Upper lobe of left lung (tissue), 6 donors: ENCODE results near the gene SPP2. TPM values are rescaled to one million over a fixed set of nuclear protein-coding genes. Genes with fewer than 3 reads are reported as not detected.

Experiments used
- ATAC-seq, 2 donors: fragments of 200-7000 bp; cut with Tn5 transposase; one replicate each; pipeline ENCODE4 v1.9.1; 2022; ENCODE audit warnings: mild to moderate bottlenecking in 2 of 2, moderate library complexity in 2 of 2; ENCODE audit not compliant: low FRiP score in 2 of 2
- DNase-seq, 2 donors: peaks; one replicate each; pipeline ENCODE4 v3.0.0-alpha.2; 2019 to 2020
- H3K27ac ChIP-seq, 4 donors: fragments of 200-600 bp; sonication (generic); one replicate each; pipeline ENCODE4 v1.5.1; 2016 to 2019
- H3K27me3 ChIP-seq, 4 donors: fragments of 200-600 bp; sonication (generic); one replicate each; pipeline ENCODE4 v1.5.1; 2017 to 2019
- H3K36me3 ChIP-seq, 4 donors: fragments of 200-600 bp; sonication (generic); one replicate each; pipeline ENCODE4 v1.5.1; 2016 to 2019
- H3K4me1 ChIP-seq, 4 donors: fragments of 200-600 bp; sonication (generic); one replicate each; pipeline ENCODE4 v1.5.1; 2018 to 2019
- H3K4me3 ChIP-seq, 4 donors: fragments of 200-600 bp; sonication (generic); one replicate each; pipeline ENCODE4 v1.5.1; 2017 to 2019; ENCODE audit warnings: mild to moderate bottlenecking in 2 of 4, moderate library complexity in 1 of 4
- H3K9me3 ChIP-seq, 4 donors: fragments of 200-600 bp; sonication (generic); one replicate each; pipeline ENCODE4 v1.5.1; 2018 to 2019
- CTCF ChIP-seq, 6 experiments: fragments of 450-650 bp in 4 of 6; fragments of 200-600 bp in 2 of 6; sonication (generic) in 2 of 6; IDR thresholded peaks; one replicate each; pipeline ENCODE4 v1.5.1; 2016 to 2019; ENCODE audit warnings: antibody characterized with exemption in 6 of 6
- EP300 ChIP-seq, 4 donors: sonication (generic); formaldehyde crosslinking; IDR thresholded peaks; one replicate each; pipeline ENCODE4 v1.5.1; 2017; ENCODE audit warnings: antibody characterized with exemption in 4 of 4, control low read depth in 2 of 4
- POLR2A ChIP-seq, 4 donors: fragments of 450-650 bp; IDR thresholded peaks; one replicate each; pipeline ENCODE4 v1.5.1; 2016 to 2017; ENCODE audit warnings: antibody characterized with exemption in 4 of 4, mild to moderate bottlenecking in 2 of 4
- POLR2AphosphoS5 ChIP-seq, 2 donors: sonication (generic); formaldehyde crosslinking; IDR thresholded peaks; one replicate each; pipeline ENCODE4 v1.5.1; 2017; ENCODE audit warnings: antibody characterized with exemption in 2 of 2
- WGBS, 2 donors: methylation state at CpG; one replicate each; pipeline ENCODE4 v1.1.5; 2017 to 2018; 5-methylcytosine and 5-hydroxymethylcytosine counted together
- total RNA-seq, 6 donors: library from RNA; depleted of rRNA in 4 of 6; stranded (reverse); fragments of >200 nt in 4 of 6; gene quantifications; one replicate each; pipeline versions ENCODE4 v1.1.0 to v1.2.1, GENCODE V29; 2016 to 2021
- donor health status: DM: no; HTN: no; CAD: no; lungs with moderate emphysema.
- donor health status: DM: no; HTN: yes; CAD: no; lungs with severe emphysema.

Gene SPP2, protein sequence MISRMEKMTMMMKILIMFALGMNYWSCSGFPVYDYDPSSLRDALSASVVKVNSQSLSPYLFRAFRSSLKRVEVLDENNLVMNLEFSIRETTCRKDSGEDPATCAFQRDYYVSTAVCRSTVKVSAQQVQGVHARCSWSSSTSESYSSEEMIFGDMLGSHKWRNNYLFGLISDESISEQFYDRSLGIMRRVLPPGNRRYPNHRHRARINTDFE
- not detected for total RNA-seq

DNA sequence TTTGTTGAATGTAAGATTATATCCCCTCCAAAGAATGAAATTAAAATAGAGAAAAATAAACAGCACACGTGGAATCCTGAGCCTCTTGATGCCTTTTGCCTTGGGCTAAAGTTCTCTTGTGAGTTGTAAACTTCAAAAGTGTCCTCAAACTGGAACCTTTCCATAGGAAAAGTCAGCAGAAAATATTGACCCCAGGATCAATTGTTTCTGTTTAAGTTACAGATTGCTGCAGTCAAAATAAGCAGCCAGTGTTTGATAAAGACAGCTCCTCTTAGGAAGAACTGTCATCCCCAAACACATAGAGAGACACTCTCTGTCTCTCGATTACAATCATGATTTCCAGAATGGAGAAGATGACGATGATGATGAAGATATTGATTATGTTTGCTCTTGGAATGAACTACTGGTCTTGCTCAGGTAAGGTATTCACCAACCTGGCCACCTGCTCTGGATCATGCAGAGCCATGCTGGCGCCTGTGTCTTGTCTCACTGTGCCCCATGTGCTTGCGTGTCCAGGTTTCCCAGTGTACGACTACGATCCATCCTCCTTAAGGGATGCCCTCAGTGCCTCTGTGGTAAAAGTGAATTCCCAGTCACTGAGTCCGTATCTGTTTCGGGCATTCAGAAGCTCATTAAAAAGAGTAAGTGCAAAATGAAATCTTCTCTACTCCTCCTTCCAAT lies at the start of gene SPP2:
TSS of gene SPP2 (plus strand) at position 248 of the 681 bp plus-strand sequence. CDS start at position 333, 85 bp downstream.
- no peaks in the 10 kb centered on the region for H3K36me3 ChIP-seq
- DNase-seq: no peak
- WGBS, 2 donors: 88 to 91% methylated on average over 9 of the region's 9 CpGs
- H3K27ac ChIP-seq: no peak within 1 kb of the TSS
- H3K27me3 ChIP-seq: no peaks in the 10 kb centered on the region
- ATAC-seq: no peak
- TF ChIP-seq CTCF (IDR thresholded peaks at IDR 0.05): no peak
- TF ChIP-seq POLR2A (IDR thresholded peaks at IDR 0.05): no peak
- no peak for TF ChIP-seq EP300 (IDR thresholded peaks at IDR 0.05)
- TF ChIP-seq POLR2AphosphoS5 (IDR thresholded peaks at IDR 0.05): no peak
- H3K9me3 ChIP-seq: no peaks in the 10 kb centered on the region
- H3K4me3 ChIP-seq: no peak within 1 kb of the TSS
- H3K4me1 ChIP-seq: no peaks in the 10 kb centered on the region

DNA sequence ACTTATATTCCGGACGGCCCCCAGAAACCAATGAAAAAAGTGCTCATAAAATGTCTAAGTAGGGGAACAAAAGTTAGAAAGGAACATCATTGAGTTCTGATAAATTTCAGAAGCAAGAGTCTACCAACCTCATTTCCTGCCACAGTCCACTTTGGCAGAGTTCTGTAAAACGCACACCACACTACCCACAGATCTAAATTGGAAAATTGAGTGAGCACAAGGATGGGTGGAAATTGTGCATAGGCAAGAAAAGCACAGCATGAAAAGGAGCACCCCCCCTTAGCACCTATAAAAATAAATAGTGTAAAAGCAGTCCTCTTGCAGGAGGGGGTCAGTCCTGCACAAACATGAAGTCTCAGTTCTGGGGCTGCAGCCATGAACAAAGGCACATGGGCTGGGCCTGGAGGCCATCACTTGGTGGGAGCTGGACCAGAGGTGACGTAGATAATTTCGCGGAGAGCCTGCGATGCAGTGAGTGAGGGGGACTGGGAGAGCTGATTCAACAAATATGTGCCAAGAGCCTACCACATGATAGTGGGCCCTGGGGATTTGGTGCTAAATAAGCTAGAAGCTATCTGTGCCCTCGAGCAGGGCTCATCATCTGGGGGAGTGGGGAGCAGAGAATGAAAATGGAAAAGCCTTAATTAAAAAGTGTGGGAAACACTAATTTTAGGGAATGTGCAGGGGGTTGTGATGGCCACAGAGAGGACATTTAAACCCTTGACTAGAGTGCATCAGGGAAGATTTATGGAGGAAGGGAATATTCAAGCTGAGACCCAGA lies 48.9 kb upstream of the SPP2 start:
- Histone ChIP-seq H3K9me3 (no peaks in the 10 kb centered on the region), H3K4me1 (no peaks in the 10 kb centered on the region), H3K4me3 (no peak overlapping the region), H3K36me3 (no peaks in the 10 kb centered on the region), H3K27ac (no peak overlapping the region), H3K27me3 (no peaks in the 10 kb centered on the region)
- DNase-seq (no peak), ATAC-seq (no peak)
- 82 to 84% methylated on average over 8 of the region's 8 CpGs for WGBS, 2 donors
- TF ChIP-seq CTCF (IDR thresholded peaks at IDR 0.05) (no peak), POLR2A (IDR thresholded peaks at IDR 0.05) (no peak), POLR2AphosphoS5 (IDR thresholded peaks at IDR 0.05) (no peak), EP300 (IDR thresholded peaks at IDR 0.05) (no peak)

- 84 to 88% methylated on average over 4 of the region's 4 CpGs for WGBS, 2 donors
- DNase-seq: no peak
- Histone ChIP-seq H3K27ac (no peak overlapping the region), H3K36me3 (no peaks in the 10 kb centered on the region), H3K9me3 (no peaks in the 10 kb centered on the region), H3K4me3 (no peak overlapping the region), H3K27me3 (no peaks in the 10 kb centered on the region), H3K4me1 (no peaks in the 10 kb centered on the region)
- TF ChIP-seq CTCF (IDR thresholded peaks at IDR 0.05) (no peak), POLR2AphosphoS5 (IDR thresholded peaks at IDR 0.05) (no peak), POLR2A (IDR thresholded peaks at IDR 0.05) (no peak), EP300 (IDR thresholded peaks at IDR 0.05) (no peak)
- no peak for ATAC-seq
Measured at GRCh38 chr2:234002281-234002680, 48.2 kb upstream of the SPP2 start.

GRCh38 chr2:234003972-234004617 lies 46.4 kb upstream of the SPP2 start:
- DNase-seq (no peak), ATAC-seq (peak in 1 of 2 donors; percentile 92)
- Histone ChIP-seq H3K4me3 (no peak overlapping the region), H3K9me3 (no peaks in the 10 kb centered on the region), H3K36me3 (no peaks in the 10 kb centered on the region), H3K27ac (no peak overlapping the region), H3K4me1 (no peaks in the 10 kb centered on the region), H3K27me3 (no peaks in the 10 kb centered on the region)
- TF ChIP-seq POLR2A (IDR thresholded peaks at IDR 0.05): no peak
- no peak for TF ChIP-seq EP300 (IDR thresholded peaks at IDR 0.05)
- no peak for TF ChIP-seq CTCF (IDR thresholded peaks at IDR 0.05)
- TF ChIP-seq POLR2AphosphoS5 (IDR thresholded peaks at IDR 0.05): no peak
- WGBS, 2 donors: 50 to 58% methylated on average over 8 of the region's 8 CpGs
